Chondrocyte (in vitro differentiated cells): ENCODE data around the gene MRGPRX2. TPM values are rescaled to one million over a fixed set of nuclear protein-coding genes. Genes with fewer than 3 reads are reported as not detected.

ENCODE experiments used
- DNase-seq: peaks from one replicate; pipeline ENCODE4 v3.0.0; 2021; ENCODE audit warnings: mixed read lengths, low spot score
- H3K27ac Mint-ChIP-seq: one replicate; pipeline ENCODE4 v1.8.0; 2021; ENCODE audit warnings: mild to moderate bottlenecking, moderate library complexity, mixed read lengths; ENCODE audit not compliant: unreplicated experiment
- H3K27me3 Mint-ChIP-seq: 2 replicates; pipeline ENCODE4 v1.8.0; 2021; ENCODE audit warnings: low read depth, mixed read lengths
- H3K36me3 Mint-ChIP-seq: 2 replicates; pipeline ENCODE4 v1.8.0; 2021; ENCODE audit warnings: low read depth, mixed read lengths
- H3K4me1 Mint-ChIP-seq: 2 replicates; pipeline ENCODE4 v1.8.0; 2021; ENCODE audit warnings: low read depth, mild to moderate bottlenecking, mixed read lengths
- H3K4me3 Mint-ChIP-seq: one replicate; pipeline ENCODE4 v1.8.0; 2021; ENCODE audit warnings: mild to moderate bottlenecking, moderate library complexity, mixed read lengths; ENCODE audit not compliant: unreplicated experiment
- H3K9me3 Mint-ChIP-seq: 2 replicates; pipeline ENCODE4 v1.8.0; 2021; ENCODE audit warnings: low read depth, mixed read lengths
- CTCF ChIP-seq: fragments of 200-600 bp; sonication (generic); IDR thresholded peaks from 2 replicates; pipeline ENCODE4 v1.5.0; 2021; ENCODE audit warnings: antibody characterized with exemption, mild to moderate bottlenecking, moderate library complexity
- total RNA-seq: library from RNA; stranded (reverse); gene quantifications from 3 replicates; pipeline ENCODE4 v1.2.1, GENCODE V29; 2021

MRGPRX2 gene
- total RNA-seq, 1 donor from 2014 or later: not detected

GRCh38 chr11:19077965-19078364 is 17.4 kb upstream of the MRGPRX2 start:
- no peak for DNase-seq
- Mint-ChIP-seq H3K9me3 (no peaks in the 10 kb centered on the region), H3K27ac (no peak overlapping the region), H3K27me3 (peaks cover 29% of the 10 kb centered on the region), H3K4me1 (no peaks in the 10 kb centered on the region), H3K4me3 (no peak overlapping the region), H3K36me3 (no peaks in the 10 kb centered on the region)
- no peak for TF ChIP-seq CTCF

GRCh38 chr11:19076744-19077589 is 16.4 kb upstream of the MRGPRX2 start:
- Mint-ChIP-seq H3K36me3 (no peaks in the 10 kb centered on the region), H3K27me3 (peaks cover 23% of the 10 kb centered on the region), H3K27ac (no peak overlapping the region), H3K4me1 (no peaks in the 10 kb centered on the region), H3K9me3 (no peaks in the 10 kb centered on the region), H3K4me3 (no peak overlapping the region)
- no peak for DNase-seq
- peak; percentile 96 for TF ChIP-seq CTCF

GRCh38 chr11:19075636-19076035 is 15.1 kb upstream of the MRGPRX2 start:
- no peak for TF ChIP-seq CTCF
- Mint-ChIP-seq H3K4me3 (no peak overlapping the region), H3K27ac (no peak overlapping the region), H3K27me3 (peaks cover 19% of the 10 kb centered on the region), H3K9me3 (no peaks in the 10 kb centered on the region), H3K36me3 (no peaks in the 10 kb centered on the region), H3K4me1 (peaks cover 5% of the 10 kb centered on the region)
- DNase-seq: no peak

GRCh38 chr11:19073454-19074415 is 13.2 kb upstream of the MRGPRX2 start:
- no peak overlapping the region for H3K27ac Mint-ChIP-seq
- no peaks in the 10 kb centered on the region for H3K36me3 Mint-ChIP-seq
- H3K4me3 Mint-ChIP-seq: no peak overlapping the region
- DNase-seq: no peak
- H3K9me3 Mint-ChIP-seq: peaks cover 6% of the 10 kb centered on the region
- peaks cover 25% of the 10 kb centered on the region for H3K27me3 Mint-ChIP-seq
- peaks cover 5% of the 10 kb centered on the region for H3K4me1 Mint-ChIP-seq
- TF ChIP-seq CTCF: no peak

GRCh38 chr11:19072464-19072863 is 11.9 kb upstream of the MRGPRX2 start:
- peaks cover 6% of the 10 kb centered on the region for H3K9me3 Mint-ChIP-seq
- peaks cover 33% of the 10 kb centered on the region for H3K27me3 Mint-ChIP-seq
- DNase-seq: no peak
- TF ChIP-seq CTCF: no peak
- H3K4me3 Mint-ChIP-seq: no peak overlapping the region
- H3K36me3 Mint-ChIP-seq: no peaks in the 10 kb centered on the region
- H3K27ac Mint-ChIP-seq: no peak overlapping the region
- peaks cover 5% of the 10 kb centered on the region for H3K4me1 Mint-ChIP-seq
